HCT116 (cell line): Measurements from ENCODE around the gene KRT79. TPM values are rescaled to one million over a fixed set of nuclear protein-coding genes. Genes with fewer than 3 reads are reported as not detected.

Source experiments
- ATAC-seq: fragments of 200-7000 bp; cut with Tn5 transposase; 2 replicates; pipeline ENCODE4 v1.9.1; 2020; ENCODE audit warnings: mild to moderate bottlenecking, moderate library complexity
- BruUV-seq: library from RNA; stranded (reverse); fragments of 400-500 nt; replicated peaks from 2 replicates; lab custom pipeline; 2021; lab: Mats Ljungman, UMichigan
- CTCF ChIA-PET: fragments of 300-600 bp; sonication (Branson Sonifier 250); formaldehyde crosslinking; loops from one replicate; lab custom pipeline; 2021; ENCODE audit warnings: antibody characterized with exemption; lab: Charles Lee
- POLR2A ChIA-PET: fragments of 300-600, 350-600 bp; sonication (Branson Sonifier 250); formaldehyde crosslinking; loops from one replicate; lab custom pipeline; 2021; ENCODE audit warnings: antibody characterized with exemption; lab: Charles Lee
- RAD21 ChIA-PET, 2 experiments: fragments of 300-600 bp; sonication (Branson Sonifier 250); formaldehyde crosslinking; loops; one replicate each; lab custom pipeline; 2023; ENCODE audit warnings: low total read pairs in 2 of 2; ENCODE audit not compliant: uncharacterized antibody in 2 of 2, unreplicated experiment in 2 of 2, low non-redundant PET in 1 of 2; lab: Charles Lee
- DNase-seq: peaks from one replicate; pipeline ENCODE4 v3.0.0-alpha.2; 2010; ENCODE audit warnings: low read depth, low spot score
- H2AFZ ChIP-seq: fragments of 200-600 bp; shearing (Covaris generic), sonication (generic); 2 replicates; pipeline ENCODE4 v1.6.1; 2017; ENCODE audit warnings: low read depth, mixed run types, mixed read lengths, antibody characterized with exemption, low read length; ENCODE audit not compliant: poor library complexity, severe bottlenecking
- H3K27ac ChIP-seq: 2 replicates; pipeline ENCODE4 v1.5.1; 2012; ENCODE audit warnings: low read depth, low read length
- H3K27me3 ChIP-seq: fragments of 200-600 bp; sonication (generic); 2 replicates; pipeline ENCODE4 v1.6.1; 2016; ENCODE audit warnings: mixed run types, low read length, mixed read lengths; ENCODE audit not compliant: insufficient read depth
- H3K36me3 ChIP-seq, 2 experiments: fragments of 200-500 bp in 1 of 2; fragments of 200-600 bp in 1 of 2; sonication (Bioruptor generic) in 1 of 2; sonication (generic) in 1 of 2; 2 replicates each; pipeline versions ENCODE4 v1.5.1 to v1.6.1; 2014 to 2016; ENCODE audit warnings: low read length in 2 of 2, inconsistent platforms in 1 of 2, mixed read lengths in 1 of 2, mixed run types in 1 of 2; ENCODE audit not compliant: insufficient read depth in 2 of 2, control insufficient read depth in 1 of 2
- H3K4me1 ChIP-seq, 2 experiments: fragments of 200-600 bp in 1 of 2; sonication (generic) in 1 of 2; 2 replicates each; pipeline versions ENCODE4 v1.5.1 to v1.6.1; 2012 to 2017; ENCODE audit warnings: low read length in 2 of 2, inconsistent platforms in 1 of 2, mild to moderate bottlenecking in 1 of 2, mixed read lengths in 1 of 2, mixed run types in 1 of 2, moderate library complexity in 1 of 2; ENCODE audit not compliant: insufficient read depth in 2 of 2, control insufficient read depth in 1 of 2
- H3K4me2 ChIP-seq: fragments of 200-600 bp; sonication (generic); 2 replicates; pipeline ENCODE4 v1.6.1; 2017; ENCODE audit warnings: mixed run types, low read length, mixed read lengths
- H3K4me3 ChIP-seq, 2 experiments: fragments of 200-600 bp in 1 of 2; sonication (generic) in 1 of 2; replicated peaks in 1 of 2; 2 replicates each; pipeline ENCODE4 v1.5.1; 2011 to 2016; ENCODE audit warnings: low read length in 2 of 2, control low read depth in 1 of 2, low read depth in 1 of 2, mild to moderate bottlenecking in 1 of 2, mixed read lengths in 1 of 2, mixed run types in 1 of 2
- H3K79me2 ChIP-seq: fragments of 200-600 bp; sonication (generic); 2 replicates; pipeline ENCODE4 v1.6.1; 2017; ENCODE audit warnings: mild to moderate bottlenecking, mixed run types, low read length, moderate library complexity, mixed read lengths; ENCODE audit not compliant: insufficient read depth
- H3K9ac ChIP-seq: fragments of 200-600 bp; sonication (generic); 2 replicates; pipeline ENCODE4 v1.6.1; 2016; ENCODE audit warnings: low read length, mixed read lengths
- H3K9me2 ChIP-seq: fragments of 200-600 bp; sonication (generic), shearing (Covaris generic); 2 replicates; pipeline ENCODE4 v1.6.1; 2017; ENCODE audit warnings: mixed run types, mild to moderate bottlenecking, moderate library complexity; ENCODE audit not compliant: insufficient read depth
- H3K9me3 ChIP-seq, 2 experiments: fragments of 200-500 bp in 1 of 2; fragments of 200-600 bp in 1 of 2; sonication (Bioruptor generic) in 1 of 2; sonication (generic) in 1 of 2; 2 replicates each; pipeline ENCODE4 v1.6.1; 2014 to 2017; ENCODE audit warnings: low read length in 2 of 2, mixed read lengths in 2 of 2, inconsistent platforms in 1 of 2, low read depth in 1 of 2, mild to moderate bottlenecking in 1 of 2, mixed run types in 1 of 2, moderate library complexity in 1 of 2; ENCODE audit not compliant: control insufficient read depth in 1 of 2, insufficient read depth in 1 of 2
- H4K20me1 ChIP-seq: fragments of 200-600 bp; sonication (generic), shearing (Covaris generic); 2 replicates; pipeline ENCODE4 v1.6.1; 2017; ENCODE audit warnings: mixed run types, mild to moderate bottlenecking, moderate library complexity; ENCODE audit not compliant: insufficient read depth
- ATF3 ChIP-seq: IDR thresholded peaks from 2 replicates; pipeline ENCODE4 v1.6.1; 2012
- CBX3 ChIP-seq: IDR thresholded peaks from 2 replicates; pipeline ENCODE4 v1.6.1; 2012; ENCODE audit warnings: low read depth
- CEBPB ChIP-seq: IDR thresholded peaks from 2 replicates; pipeline ENCODE4 v1.6.1; 2012; ENCODE audit warnings: low read depth
- CTCF ChIP-seq, 3 experiments: fragments of 200-600 bp in 1 of 3; sonication (generic) in 1 of 3; IDR thresholded peaks in 2 of 3; conservative IDR thresholded peaks in 1 of 3; 2 replicates each; pipeline ENCODE4 v1.5.1; 2012 to 2017; ENCODE audit warnings: low read depth in 2 of 3, low read length in 2 of 3, antibody characterized with exemption in 1 of 3, borderline replicate concordance in 1 of 3, control low read depth in 1 of 3, mild to moderate bottlenecking in 1 of 3, mixed read lengths in 1 of 3, mixed run types in 1 of 3, moderate library complexity in 1 of 3; ENCODE audit not compliant: insufficient read depth in 1 of 3
- MAX ChIP-seq: IDR thresholded peaks from 2 replicates; pipeline ENCODE4 v1.6.1; 2012
- POLR2A ChIP-seq: IDR thresholded peaks from 2 replicates; pipeline ENCODE4 v1.7.0; 2011; ENCODE audit warnings: borderline replicate concordance; ENCODE audit not compliant: insufficient read depth, insufficient read length; ENCODE audit errors: extremely low read depth
- POLR2AphosphoS5 ChIP-seq: IDR thresholded peaks from 2 replicates; pipeline ENCODE4 v1.6.1; 2011; ENCODE audit warnings: mild to moderate bottlenecking, low read depth, low read length, moderate library complexity
- REST ChIP-seq: IDR thresholded peaks from 2 replicates; pipeline ENCODE4 v1.6.1; 2012; ENCODE audit warnings: low read depth
- ZFX ChIP-seq: fragments of 450-650 bp; IDR thresholded peaks from 2 replicates; pipeline ENCODE4 v1.6.1; 2017
- intact Hi-C: fragments of 100-400 bp; cut with micrococcal nuclease; formaldehyde crosslinking; loops from 2 replicates; pipeline ENCODE4 v1.10.0; 2022
- total RNA-seq: library from RNA; stranded (reverse); gene quantifications from one replicate; pipeline ENCODE4 v1.2.1, GENCODE V29; 2021; ENCODE audit not compliant: unreplicated experiment

The KRT79 gene
- total RNA-seq, 1 experiment from 2014 or later, result not detected

- no peak overlapping the region for H3K27ac ChIP-seq
Observed at GRCh38 chr12:52796839-52797528, 37.1 kb downstream of the KRT79 start.

GRCh38 chr12:52796429-52796794 is 37.7 kb downstream of the KRT79 start:
- H2AFZ ChIP-seq, result no peak overlapping the region
- H3K9me3 ChIP-seq, result no peaks in the 10 kb centered on the region
- intact Hi-C loops, result no loop called here
- peaks cover 8 to 42% of the 10 kb centered on the region in 2 experiments; a peak in 3 of 4 replicates for H3K4me1 ChIP-seq
- TF ChIP-seq CBX3 (no peak), REST (no peak), ATF3 (no peak), CEBPB (no peak), CTCF (IDR thresholded peaks at IDR 0.05 in 2 of 3, conservative IDR thresholded peaks at IDR 0.05 in 1 of 3; ENCODE audit: borderline replicate concordance in 1 of 3, insufficient read depth in 1 of 3, low read depth in 2 of 3, low read length in 2 of 3) (no peak), POLR2A (no peak)
- no peaks in the 10 kb centered on the region for H3K27me3 ChIP-seq
- H3K27ac ChIP-seq, result no peak overlapping the region
- POLR2A ChIA-PET, result no interaction called here
- DNase-seq, result no peak
- no peak for ATAC-seq
- H3K4me2 ChIP-seq, result no peak overlapping the region
- H3K79me2 ChIP-seq, result no peaks in the 10 kb centered on the region
- CTCF ChIA-PET, result no interaction called here
- no peaks in the 10 kb centered on the region for H3K9me2 ChIP-seq
- no peak overlapping the region for H3K4me3 ChIP-seq
- H3K9ac ChIP-seq, result no peak overlapping the region
- no TSS peak for BruUV-seq
- H3K36me3 ChIP-seq, result no peaks in the 10 kb centered on the region
- no peaks in the 10 kb centered on the region for H4K20me1 ChIP-seq
- RAD21 ChIA-PET, result no interaction called here

More at GRCh38 chr12:52796839-52797528, 37.1 kb downstream of the KRT79 start:
- Histone ChIP-seq H3K36me3 (no peaks in the 10 kb centered on the region), H3K9ac (no peak overlapping the region), H3K4me1 (peaks cover 8 to 42% of the 10 kb centered on the region in 2 experiments; a peak in 3 of 4 replicates), H3K9me3 (no peaks in the 10 kb centered on the region), H4K20me1 (no peaks in the 10 kb centered on the region), H3K4me3 (no peak overlapping the region), H3K27me3 (no peaks in the 10 kb centered on the region), H2AFZ (no peak overlapping the region), H3K79me2 (no peaks in the 10 kb centered on the region), H3K4me2 (no peak overlapping the region), H3K9me2 (no peaks in the 10 kb centered on the region)
- ChIA-PET POLR2A (no interaction called here), RAD21 (no interaction called here), CTCF (no interaction called here)
- no peak for TF ChIP-seq CEBPB
- no peak for TF ChIP-seq POLR2AphosphoS5
- no peak for TF ChIP-seq MAX
- TF ChIP-seq ZFX, result no peak
- DNase-seq (no peak), ATAC-seq (no peak)
- intact Hi-C loops, result no loop called here
- BruUV-seq, result no TSS peak
